Neural cell (in vitro differentiated cells): Measurements from ENCODE around the gene NACC2. TPM values are rescaled to one million over a fixed set of nuclear protein-coding genes. Genes with fewer than 3 reads are reported as not detected.

Experiments used
- H2AFZ ChIP-seq: fragments of 200-600, 300-800 bp; sonication (generic), shearing (Covaris generic); 2 replicates; pipeline ENCODE4 v1.6.0; 2014; ENCODE audit warnings: low read depth, mild to moderate bottlenecking, antibody characterized with exemption, low read length, moderate library complexity
- H3F3A ChIP-seq: fragments of 200-600 bp; shearing (Covaris generic); 2 replicates; pipeline ENCODE4 v1.6.1; 2016; ENCODE audit warnings: mild to moderate bottlenecking, moderate library complexity, mixed read lengths, antibody characterized with exemption, low read length; ENCODE audit not compliant: insufficient read depth, poor library complexity, severe bottlenecking
- H3K27ac ChIP-seq: fragments of 200-600, 300-800 bp; sonication (generic), shearing (Covaris generic); 2 replicates; pipeline ENCODE4 v1.5.1; 2014; ENCODE audit warnings: mild to moderate bottlenecking, low read length, moderate library complexity
- H3K27me3 ChIP-seq: fragments of 300-800, 200-600 bp; sonication (generic), shearing (Covaris generic); 2 replicates; pipeline ENCODE4 v1.6.0; 2014; ENCODE audit warnings: mild to moderate bottlenecking, low read depth, low read length, moderate library complexity; ENCODE audit not compliant: insufficient read depth
- H3K36me3 ChIP-seq: fragments of 300-800, 200-600 bp; sonication (generic), shearing (Covaris generic); 2 replicates; pipeline ENCODE4 v1.5.1; 2014; ENCODE audit warnings: mild to moderate bottlenecking, antibody characterized with exemption, low read length, moderate library complexity; ENCODE audit not compliant: insufficient read depth
- H3K4me2 ChIP-seq: fragments of 300-800, 200-600 bp; sonication (generic), shearing (Covaris generic); 2 replicates; pipeline ENCODE4 v1.6.0; 2014; ENCODE audit warnings: mild to moderate bottlenecking, low read length
- H3K4me3 ChIP-seq: fragments of 300-800, 200-600 bp; sonication (generic), shearing (Covaris generic); 2 replicates; pipeline ENCODE4 v1.5.1; 2014; ENCODE audit warnings: mild to moderate bottlenecking, low read length, moderate library complexity
- H3K79me2 ChIP-seq: fragments of 200-600 bp; shearing (Covaris generic); replicated peaks from 2 replicates; pipeline ENCODE4 v1.6.0; 2014; ENCODE audit warnings: mild to moderate bottlenecking, low read length, moderate library complexity; ENCODE audit not compliant: insufficient read depth
- H3K9ac ChIP-seq: fragments of 300-800, 200-600 bp; sonication (generic), shearing (Covaris generic); 2 replicates; pipeline ENCODE4 v1.6.1; 2016; ENCODE audit warnings: mild to moderate bottlenecking, low read length, mixed read lengths
- H3K9me2 ChIP-seq: fragments of 200-600 bp; shearing (Covaris generic); 2 replicates; pipeline ENCODE4 v1.6.1; 2016; ENCODE audit warnings: mild to moderate bottlenecking, low read length, mixed read lengths; ENCODE audit not compliant: insufficient read depth
- H3K9me3 ChIP-seq: fragments of 200-600, 300-800 bp; sonication (generic), shearing (Covaris generic); 2 replicates; pipeline ENCODE4 v1.6.1; 2016; ENCODE audit warnings: mild to moderate bottlenecking, mixed run types, low read length, moderate library complexity, mixed read lengths
- H4K20me1 ChIP-seq: fragments of 200-600 bp; shearing (Covaris generic); 2 replicates; pipeline ENCODE4 v1.6.1; 2016; ENCODE audit warnings: mild to moderate bottlenecking, mixed run types; ENCODE audit not compliant: insufficient read depth
- EP300 ChIP-seq: fragments of 450-650 bp; conservative IDR thresholded peaks from 2 replicates; pipeline ENCODE4 v1.6.1; 2014; ENCODE audit warnings: antibody characterized with exemption, mild to moderate bottlenecking, moderate library complexity; ENCODE audit not compliant: poor library complexity, severe bottlenecking
- EZH2 ChIP-seq: fragments of 200-600, 300-800 bp; shearing (Covaris generic), sonication (generic); IDR thresholded peaks from 2 replicates; pipeline ENCODE4 v1.6.1; 2014; ENCODE audit warnings: antibody characterized with exemption, low read length, borderline replicate concordance, mild to moderate bottlenecking; ENCODE audit not compliant: insufficient read depth, poor library complexity, severe bottlenecking
- MXI1 ChIP-seq: fragments of 450-650 bp; conservative IDR thresholded peaks from 2 replicates; pipeline ENCODE4 v1.6.1; 2014; ENCODE audit warnings: antibody characterized with exemption, mild to moderate bottlenecking; ENCODE audit not compliant: poor library complexity, severe bottlenecking
- POLR2AphosphoS5 ChIP-seq: IDR thresholded peaks from 2 replicates; pipeline ENCODE4 v1.6.1; 2012
- RAD21 ChIP-seq: fragments of 450-650 bp; conservative IDR thresholded peaks from 2 replicates; pipeline ENCODE4 v1.6.1; 2014; ENCODE audit warnings: antibody characterized with exemption, mild to moderate bottlenecking, moderate library complexity
- SMC3 ChIP-seq: fragments of 450-650 bp; conservative IDR thresholded peaks from 2 replicates; pipeline ENCODE4 v1.6.1; 2014; ENCODE audit warnings: antibody characterized with exemption, mild to moderate bottlenecking, moderate library complexity; ENCODE audit not compliant: poor library complexity
- TAF1 ChIP-seq: IDR thresholded peaks from 2 replicates; pipeline ENCODE4 v1.6.1; 2012; ENCODE audit warnings: low read depth
- polyA plus RNA-seq: library from polyadenylated mRNA; depleted of rRNA; stranded (reverse); fragments of >200 nt; gene quantifications from 2 replicates; pipeline ENCODE4 v1.2.3, GENCODE V29; 2014
- TF ChIP-seq, protein P1 (sequence below): fragments of 450-650 bp; IDR thresholded peaks from 2 replicates; pipeline ENCODE4 v1.5.1; 2014; ENCODE audit warnings: antibody characterized with exemption, mild to moderate bottlenecking, moderate library complexity; ENCODE audit not compliant: poor library complexity, severe bottlenecking
- TF ChIP-seq, protein P2 (sequence below): IDR thresholded peaks from 2 replicates; pipeline ENCODE4 v1.6.1; 2012; ENCODE audit warnings: borderline replicate concordance

Gene NACC2
- polyA plus RNA-seq, 1 donor from 2014 or later: 1.7 TPM

DNA sequence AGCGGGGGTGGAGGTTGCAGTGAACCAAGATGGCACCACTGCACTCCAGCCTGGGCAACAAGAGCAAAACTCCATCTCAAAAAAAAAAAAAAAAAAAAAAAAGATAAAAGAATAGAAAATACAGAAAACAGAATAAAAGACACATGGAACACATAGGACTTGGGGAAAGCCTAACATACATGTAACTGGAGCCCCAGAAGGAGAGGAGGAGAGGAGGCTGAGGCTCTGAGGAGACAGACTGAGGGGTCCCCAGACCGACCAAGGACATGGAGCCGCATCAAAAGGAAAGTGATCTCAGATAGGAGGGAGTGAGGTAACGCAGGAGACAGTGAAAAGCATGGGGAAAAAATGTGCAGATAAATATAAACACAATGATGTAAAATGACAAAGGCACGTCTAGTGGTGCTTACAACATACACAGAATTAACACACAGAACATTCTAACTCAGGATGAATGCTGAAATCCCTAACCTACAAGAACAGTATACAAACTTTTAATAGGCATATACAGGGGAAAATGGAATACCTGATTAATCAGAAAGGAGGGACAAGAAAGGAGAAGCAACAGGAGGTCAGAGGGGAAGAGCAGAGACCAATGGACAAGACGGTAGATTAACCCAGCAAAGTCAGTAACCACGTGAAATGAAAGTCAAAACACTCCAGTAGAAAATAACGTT, 68.7 kb downstream of the NACC2 start:
- TF ChIP-seq EZH2 (no peak), EP300 (no peak)
- TF ChIP-seq, protein P1, sequence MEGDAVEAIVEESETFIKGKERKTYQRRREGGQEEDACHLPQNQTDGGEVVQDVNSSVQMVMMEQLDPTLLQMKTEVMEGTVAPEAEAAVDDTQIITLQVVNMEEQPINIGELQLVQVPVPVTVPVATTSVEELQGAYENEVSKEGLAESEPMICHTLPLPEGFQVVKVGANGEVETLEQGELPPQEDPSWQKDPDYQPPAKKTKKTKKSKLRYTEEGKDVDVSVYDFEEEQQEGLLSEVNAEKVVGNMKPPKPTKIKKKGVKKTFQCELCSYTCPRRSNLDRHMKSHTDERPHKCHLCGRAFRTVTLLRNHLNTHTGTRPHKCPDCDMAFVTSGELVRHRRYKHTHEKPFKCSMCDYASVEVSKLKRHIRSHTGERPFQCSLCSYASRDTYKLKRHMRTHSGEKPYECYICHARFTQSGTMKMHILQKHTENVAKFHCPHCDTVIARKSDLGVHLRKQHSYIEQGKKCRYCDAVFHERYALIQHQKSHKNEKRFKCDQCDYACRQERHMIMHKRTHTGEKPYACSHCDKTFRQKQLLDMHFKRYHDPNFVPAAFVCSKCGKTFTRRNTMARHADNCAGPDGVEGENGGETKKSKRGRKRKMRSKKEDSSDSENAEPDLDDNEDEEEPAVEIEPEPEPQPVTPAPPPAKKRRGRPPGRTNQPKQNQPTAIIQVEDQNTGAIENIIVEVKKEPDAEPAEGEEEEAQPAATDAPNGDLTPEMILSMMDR: no peak
- Histone ChIP-seq H3K27me3 (no peaks in the 10 kb centered on the region), H3K36me3 (no peaks in the 10 kb centered on the region), H3F3A (no peaks in the 10 kb centered on the region), H4K20me1 (no peaks in the 10 kb centered on the region), H3K9ac (no peak overlapping the region), H3K9me2 (no peaks in the 10 kb centered on the region), H3K79me2 (no peaks in the 10 kb centered on the region), H3K4me3 (no peak overlapping the region), H3K27ac (no peak overlapping the region), H2AFZ (no peak overlapping the region), H3K4me2 (no peak overlapping the region), H3K9me3 (no peaks in the 10 kb centered on the region)

DNA sequence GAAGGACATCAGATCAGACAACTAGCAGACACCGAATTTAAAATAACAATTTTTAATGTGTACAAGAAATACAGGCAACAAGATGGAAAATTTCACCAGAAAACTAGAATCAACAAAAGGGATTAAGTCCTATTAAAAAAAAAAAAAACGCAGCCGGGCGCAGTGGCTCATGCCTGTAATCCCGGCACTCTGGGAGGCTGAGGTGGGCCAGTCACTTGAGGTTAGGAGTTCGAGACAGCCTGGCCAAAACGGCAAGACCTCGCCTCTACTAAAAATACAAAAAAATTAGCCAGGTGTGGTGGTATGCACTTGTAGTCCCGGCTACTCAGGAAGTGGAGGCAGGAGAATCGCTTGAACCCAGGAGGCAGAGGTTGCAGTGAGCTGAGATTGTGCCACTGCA, 69.6 kb downstream of the NACC2 start:
- Histone ChIP-seq H3K36me3 (no peaks in the 10 kb centered on the region), H3F3A (no peaks in the 10 kb centered on the region), H2AFZ (no peak overlapping the region), H3K9ac (no peak overlapping the region), H3K4me3 (no peak overlapping the region), H3K27me3 (no peaks in the 10 kb centered on the region), H3K79me2 (no peaks in the 10 kb centered on the region), H3K27ac (no peak overlapping the region), H4K20me1 (no peaks in the 10 kb centered on the region), H3K9me3 (no peaks in the 10 kb centered on the region), H3K9me2 (no peaks in the 10 kb centered on the region), H3K4me2 (no peak overlapping the region)
- TF ChIP-seq, protein P2, sequence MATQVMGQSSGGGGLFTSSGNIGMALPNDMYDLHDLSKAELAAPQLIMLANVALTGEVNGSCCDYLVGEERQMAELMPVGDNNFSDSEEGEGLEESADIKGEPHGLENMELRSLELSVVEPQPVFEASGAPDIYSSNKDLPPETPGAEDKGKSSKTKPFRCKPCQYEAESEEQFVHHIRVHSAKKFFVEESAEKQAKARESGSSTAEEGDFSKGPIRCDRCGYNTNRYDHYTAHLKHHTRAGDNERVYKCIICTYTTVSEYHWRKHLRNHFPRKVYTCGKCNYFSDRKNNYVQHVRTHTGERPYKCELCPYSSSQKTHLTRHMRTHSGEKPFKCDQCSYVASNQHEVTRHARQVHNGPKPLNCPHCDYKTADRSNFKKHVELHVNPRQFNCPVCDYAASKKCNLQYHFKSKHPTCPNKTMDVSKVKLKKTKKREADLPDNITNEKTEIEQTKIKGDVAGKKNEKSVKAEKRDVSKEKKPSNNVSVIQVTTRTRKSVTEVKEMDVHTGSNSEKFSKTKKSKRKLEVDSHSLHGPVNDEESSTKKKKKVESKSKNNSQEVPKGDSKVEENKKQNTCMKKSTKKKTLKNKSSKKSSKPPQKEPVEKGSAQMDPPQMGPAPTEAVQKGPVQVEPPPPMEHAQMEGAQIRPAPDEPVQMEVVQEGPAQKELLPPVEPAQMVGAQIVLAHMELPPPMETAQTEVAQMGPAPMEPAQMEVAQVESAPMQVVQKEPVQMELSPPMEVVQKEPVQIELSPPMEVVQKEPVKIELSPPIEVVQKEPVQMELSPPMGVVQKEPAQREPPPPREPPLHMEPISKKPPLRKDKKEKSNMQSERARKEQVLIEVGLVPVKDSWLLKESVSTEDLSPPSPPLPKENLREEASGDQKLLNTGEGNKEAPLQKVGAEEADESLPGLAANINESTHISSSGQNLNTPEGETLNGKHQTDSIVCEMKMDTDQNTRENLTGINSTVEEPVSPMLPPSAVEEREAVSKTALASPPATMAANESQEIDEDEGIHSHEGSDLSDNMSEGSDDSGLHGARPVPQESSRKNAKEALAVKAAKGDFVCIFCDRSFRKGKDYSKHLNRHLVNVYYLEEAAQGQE: no peak

DNA sequence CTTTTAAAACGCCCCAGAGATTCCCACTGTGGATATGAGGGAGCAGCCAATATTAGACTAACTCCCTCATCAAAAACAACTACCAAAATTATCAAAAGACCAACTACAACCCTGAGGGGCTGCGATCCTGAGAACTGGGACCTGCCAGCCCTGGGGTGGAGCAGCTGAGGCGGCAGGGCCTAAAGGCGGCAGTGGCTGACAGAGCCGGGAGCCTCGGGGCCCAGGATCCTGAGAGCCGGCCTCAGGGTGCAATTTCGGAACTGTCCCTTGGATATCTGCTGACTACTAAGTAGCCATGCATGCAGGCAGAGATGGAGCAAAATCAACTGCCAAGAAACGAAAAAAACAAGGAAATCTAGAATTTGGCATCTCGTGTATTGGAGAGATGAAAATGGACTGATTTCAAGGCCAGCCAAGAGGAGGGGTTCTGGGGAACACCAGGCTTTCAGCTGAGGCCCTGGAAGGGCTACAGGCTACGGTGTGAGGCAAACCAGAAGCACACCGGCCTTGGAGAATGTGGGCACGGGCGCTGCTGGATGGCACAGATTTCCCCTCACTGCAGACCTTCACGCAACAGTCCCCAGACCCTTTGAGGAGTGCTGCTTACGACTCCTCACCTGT, 70.3 kb downstream of the NACC2 start:
- Histone ChIP-seq H2AFZ (no peak overlapping the region), H3K27ac (no peak overlapping the region), H3K4me3 (no peak overlapping the region), H3F3A (no peaks in the 10 kb centered on the region), H3K9ac (no peak overlapping the region), H3K4me2 (no peak overlapping the region), H3K36me3 (no peaks in the 10 kb centered on the region), H3K27me3 (no peaks in the 10 kb centered on the region), H3K79me2 (no peaks in the 10 kb centered on the region), H3K9me2 (no peaks in the 10 kb centered on the region), H4K20me1 (no peaks in the 10 kb centered on the region), H3K9me3 (no peaks in the 10 kb centered on the region)
- TF ChIP-seq RAD21 (no peak), MXI1 (no peak), EP300 (no peak), SMC3 (no peak), POLR2AphosphoS5 (no peak), EZH2 (no peak), TAF1 (no peak)
- TF ChIP-seq, protein P2: no peak
- TF ChIP-seq, protein P1: no peak
